ENCODE data around the gene CRYBB2.
"Not testable (repeated sequence)": the region's sequence is repeated elsewhere in the genome, so short reads cannot be mapped to it uniquely, and the experiment has no call there.

CRYBB2 gene

DNA sequence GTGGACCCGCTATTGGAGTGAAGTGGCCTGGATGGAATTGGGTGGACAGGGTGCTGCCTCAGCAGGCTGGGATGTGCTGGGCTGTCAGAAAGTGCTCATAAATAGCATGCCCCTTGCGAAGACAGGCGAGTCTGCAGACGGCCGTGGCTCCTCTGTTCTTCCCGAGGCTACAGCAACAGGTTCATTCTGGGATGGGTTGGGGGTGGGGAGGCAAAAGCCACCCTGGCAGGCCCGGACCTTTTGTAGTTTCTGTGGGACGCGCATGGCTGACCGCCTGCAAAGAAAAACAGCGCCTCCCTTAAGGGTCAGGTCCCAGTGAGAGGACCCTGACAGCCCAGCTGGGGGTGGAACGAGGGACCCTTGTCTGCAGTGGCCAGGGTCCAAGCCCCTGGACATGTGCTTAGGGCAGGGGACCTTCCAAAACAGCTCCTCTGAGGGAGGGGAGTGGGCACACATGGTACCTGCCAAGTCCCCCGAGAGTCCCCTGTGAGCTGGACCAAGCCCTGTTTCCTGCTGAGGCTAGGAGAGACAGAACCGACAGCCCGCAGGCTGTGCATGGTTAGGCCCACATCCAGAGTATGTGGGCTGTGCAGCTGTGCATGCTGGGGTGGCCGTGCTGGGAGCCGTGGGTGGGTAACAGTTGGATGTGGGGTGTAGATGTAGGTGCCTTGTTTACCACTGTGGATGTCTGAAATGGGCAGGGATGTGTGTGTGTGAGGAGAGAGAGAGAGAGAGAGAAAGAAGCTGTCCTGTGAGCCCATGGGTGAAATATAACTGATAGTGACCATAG, 19.5 kb upstream of the CRYBB2 start, which contains the start of gene CRYBB3:
Gene CRYBB3 (plus strand): TSS at position 128 of the 790 bp plus-strand sequence. CDS start 1,539 bp downstream, outside the sequence.
- DNase-seq (ENCODE audit: low read depth in 2 of 2), result no peak

DNA sequence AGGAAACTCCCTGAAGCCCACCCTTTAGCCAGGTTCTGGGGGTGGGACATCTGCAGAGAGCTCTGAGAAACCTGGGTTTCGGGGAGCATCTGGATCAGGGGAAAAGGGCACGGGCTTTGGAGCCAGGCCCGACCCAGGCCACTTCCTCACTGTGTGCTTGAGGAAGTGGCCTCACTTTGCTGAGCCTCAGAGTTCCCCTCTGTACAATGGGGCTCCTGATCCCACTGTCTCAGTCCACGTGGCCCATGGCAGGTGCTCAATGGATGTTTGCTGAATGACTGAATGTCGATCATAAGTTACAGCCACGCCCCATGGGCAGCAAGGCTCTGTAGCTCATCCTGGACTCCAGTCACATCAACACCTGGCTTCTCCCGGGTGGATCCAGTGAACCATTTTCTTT, 18.5 kb upstream of the CRYBB2 start:
- DNase-seq (ENCODE audit: low read depth in 2 of 2), result no peak

- DNase-seq (ENCODE audit: low read depth in 2 of 2), result no peak
These were observed 17.7 kb upstream of the CRYBB2 start for GRCh38 chr22:25201557-25202273.

DNA sequence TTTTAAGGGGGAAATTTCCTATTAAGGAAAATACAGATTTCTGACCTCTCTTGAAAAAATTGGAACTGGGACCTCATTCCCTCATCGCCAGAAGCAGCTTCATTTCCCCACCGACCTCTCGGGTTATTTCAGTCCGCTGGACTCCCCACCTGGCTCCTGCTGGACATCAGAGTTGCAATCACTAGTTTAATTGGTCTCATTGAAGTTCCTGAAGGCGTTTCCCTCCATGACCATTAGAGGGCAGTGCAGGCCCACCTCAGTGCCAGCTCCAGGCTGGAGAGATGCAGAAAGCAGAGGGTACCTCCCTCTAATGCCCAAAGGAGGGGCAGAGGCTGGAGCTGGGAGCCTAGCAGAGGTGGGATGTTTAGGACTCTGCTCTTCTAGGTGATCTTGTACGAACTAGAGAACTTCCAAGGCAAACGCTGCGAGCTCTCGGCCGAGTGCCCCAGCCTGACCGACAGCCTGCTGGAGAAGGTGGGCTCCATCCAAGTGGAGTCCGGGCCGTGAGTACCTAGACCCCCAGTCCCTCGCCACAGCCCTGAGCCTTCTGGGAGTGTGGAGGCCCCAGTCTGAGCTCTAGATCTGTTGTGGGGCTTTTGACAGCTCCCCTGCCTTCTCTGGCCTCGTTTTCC, 17.0 kb upstream of the CRYBB2 start:
- peak; percentile 4 to 30 for DNase-seq (ENCODE audit: low read depth in 2 of 2)

DNA sequence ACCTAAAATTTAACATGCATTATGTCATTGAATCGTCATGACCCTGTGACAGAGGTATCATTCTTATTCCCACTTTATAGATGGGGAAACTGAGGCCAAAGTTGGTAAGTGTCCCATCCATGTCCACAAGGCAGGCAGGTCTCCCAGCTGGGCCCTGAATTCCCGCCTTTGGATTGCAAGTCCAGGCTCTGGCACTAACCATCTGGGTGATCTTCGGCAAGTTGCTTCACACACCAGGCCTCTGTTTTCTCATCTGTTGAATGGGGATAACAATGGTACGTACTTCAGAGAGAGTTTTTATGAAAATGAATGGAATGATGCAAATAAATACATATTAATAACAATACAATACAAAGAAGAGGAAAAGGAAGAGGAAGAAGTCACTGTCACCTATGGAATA, 16.4 kb upstream of the CRYBB2 start:
- no peak for DNase-seq (ENCODE audit: low read depth in 2 of 2)

DNA sequence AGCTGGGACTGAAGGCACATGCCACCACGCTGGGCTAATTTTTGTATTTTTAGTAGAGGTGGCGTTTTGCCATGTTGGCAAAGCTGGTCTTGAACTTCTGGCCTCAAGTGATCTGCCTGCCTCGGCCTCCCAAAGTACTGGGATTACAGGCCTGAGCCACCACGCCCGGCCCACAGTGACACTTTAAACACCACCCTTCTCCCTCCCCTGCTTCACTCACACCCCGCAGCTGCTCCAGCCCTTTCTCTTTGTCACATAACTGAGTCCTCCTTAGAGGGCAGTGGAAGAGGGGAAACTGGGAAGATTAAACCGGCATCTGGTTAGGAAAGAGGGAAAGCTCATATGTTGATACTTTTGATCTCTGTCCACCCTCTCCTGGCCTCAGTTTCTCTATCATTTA, 14.9 kb upstream of the CRYBB2 start:
- DNase-seq (ENCODE audit: low read depth in 2 of 2), result not testable (repeated sequence)

DNA sequence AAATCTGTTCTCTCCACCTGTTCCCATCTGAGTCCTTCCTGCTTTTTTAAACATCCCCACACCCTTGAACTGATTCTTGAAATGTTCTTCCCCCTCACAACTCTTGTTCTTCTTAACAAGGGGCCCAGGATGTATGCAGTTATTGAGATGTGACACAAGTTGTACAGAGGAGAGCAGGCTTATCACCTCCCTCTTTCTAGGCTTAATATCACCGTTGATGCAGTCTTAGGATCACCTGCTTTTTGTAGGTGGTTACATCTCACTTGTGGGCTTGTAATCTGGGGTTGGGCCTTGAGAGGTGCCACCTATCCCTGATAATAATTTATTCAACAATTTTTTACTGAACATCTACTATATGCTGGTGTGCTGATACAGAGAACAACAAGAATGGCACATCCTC, 13.6 kb upstream of the CRYBB2 start:
- DNase-seq (ENCODE audit: low read depth in 2 of 2), result no peak

DNA sequence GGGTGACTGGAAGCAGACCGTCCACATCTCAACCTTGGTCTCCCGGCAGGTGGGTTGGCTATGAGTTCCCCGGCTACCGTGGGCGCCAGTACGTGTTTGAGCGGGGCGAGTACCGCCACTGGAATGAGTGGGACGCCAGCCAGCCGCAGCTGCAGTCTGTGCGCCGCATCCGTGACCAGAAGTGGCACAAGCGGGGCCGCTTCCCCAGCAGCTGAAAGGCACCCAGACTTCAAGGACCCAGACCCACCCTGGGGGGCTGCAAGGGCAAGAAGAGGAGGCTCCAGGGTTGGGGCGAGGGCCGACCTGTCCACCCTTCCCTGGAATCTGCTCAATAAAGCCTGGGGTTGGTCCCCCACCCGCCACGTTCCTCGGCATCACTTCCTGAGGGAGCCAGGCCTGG, 12.4 kb upstream of the CRYBB2 start:
- no peak for DNase-seq (ENCODE audit: low read depth in 2 of 2)

GRCh38 chr22:25207553-25208157, 11.8 kb upstream of the CRYBB2 start:
- no peak for DNase-seq (ENCODE audit: low read depth in 2 of 2)

- no peak for DNase-seq (ENCODE audit: low read depth in 2 of 2)
These were observed 11.1 kb upstream of the CRYBB2 start for GRCh38 chr22:25208328-25208727.

DNA sequence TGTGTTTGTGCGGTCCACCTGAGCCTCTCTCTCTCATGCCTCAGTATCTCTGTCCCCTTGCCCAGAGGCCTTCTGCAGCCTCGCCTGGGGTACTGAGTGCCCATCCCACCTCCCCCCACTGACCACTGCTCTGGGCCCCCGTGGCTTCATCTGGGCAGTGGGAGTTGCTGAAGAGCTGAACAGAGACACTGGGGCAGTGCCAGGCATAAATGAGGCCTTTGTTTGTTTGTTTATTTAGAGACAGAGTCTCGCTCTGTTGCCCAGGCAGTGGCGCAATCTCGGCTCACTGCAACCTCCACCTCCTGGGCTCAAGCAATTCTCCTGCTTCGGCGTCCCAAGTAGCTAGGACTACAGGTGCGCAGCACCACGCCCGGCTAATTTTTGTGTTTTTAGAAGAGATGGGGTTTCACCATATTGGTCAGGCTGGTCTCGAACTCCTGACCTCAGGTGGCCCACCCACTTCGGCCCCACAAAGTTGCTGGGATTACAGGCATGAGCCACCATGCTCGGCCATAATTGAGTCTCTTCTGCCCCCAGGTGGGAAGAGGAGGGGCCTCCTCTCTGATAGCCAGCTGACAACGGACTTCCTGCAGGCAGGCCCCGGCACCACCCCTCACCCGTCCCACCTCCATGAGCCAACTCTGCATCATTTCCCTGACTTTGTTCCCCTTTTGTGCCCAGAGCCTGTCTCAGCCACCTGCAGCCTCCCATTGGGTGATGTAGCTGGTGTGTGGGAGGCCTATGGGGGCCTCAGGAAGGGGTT, 10.5 kb upstream of the CRYBB2 start:
- no peak for DNase-seq (ENCODE audit: low read depth in 2 of 2)

DNA sequence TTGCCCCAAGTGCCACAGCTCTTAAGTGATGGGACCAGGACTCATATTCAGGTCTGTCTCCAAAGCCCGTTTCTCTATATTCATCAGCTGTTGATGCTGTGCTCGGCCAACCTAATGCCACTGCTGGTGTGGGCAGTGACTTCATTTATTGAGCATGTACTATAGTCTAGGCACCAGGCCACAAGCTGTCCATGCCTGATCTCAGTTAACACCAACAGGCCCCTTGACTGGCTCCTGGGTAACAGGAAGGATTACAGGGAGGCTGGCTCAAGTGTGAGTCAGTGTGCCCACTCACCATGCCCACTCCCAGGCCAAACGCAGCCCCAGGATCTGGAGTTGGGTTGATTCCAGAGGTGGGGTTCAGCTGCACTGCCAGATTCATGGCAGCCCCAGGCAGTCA, 8.6 kb upstream of the CRYBB2 start:
- no peak for DNase-seq (ENCODE audit: low read depth in 2 of 2)

- no peak for DNase-seq (ENCODE audit: low read depth in 2 of 2)
These were observed 7.1 kb upstream of the CRYBB2 start for GRCh38 chr22:25212337-25212736.

DNA sequence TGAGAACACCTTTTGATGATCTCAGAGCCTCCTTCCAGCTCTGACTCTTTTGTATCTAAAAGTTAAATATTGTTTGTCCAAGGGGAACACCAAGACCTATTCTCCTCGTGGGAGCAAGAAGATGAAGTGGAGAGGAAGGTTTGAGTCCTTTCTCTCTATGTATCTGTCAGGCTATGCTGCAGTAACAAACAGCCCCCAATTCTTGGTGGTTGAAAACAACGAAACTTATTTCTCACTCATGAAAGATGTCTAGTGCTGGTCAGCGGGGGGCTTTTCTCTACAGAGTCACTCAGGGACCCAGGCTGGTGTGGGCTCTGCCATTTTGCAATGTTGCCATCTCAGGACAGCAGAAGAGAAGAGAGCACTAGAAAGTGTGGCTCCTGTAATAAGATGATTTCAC, 6.2 kb upstream of the CRYBB2 start:
- DNase-seq (ENCODE audit: low read depth in 2 of 2), result no peak

GRCh38 chr22:25216230-25216629, 3.2 kb upstream of the CRYBB2 start:
- no peak for DNase-seq (ENCODE audit: low read depth in 2 of 2)

DNA sequence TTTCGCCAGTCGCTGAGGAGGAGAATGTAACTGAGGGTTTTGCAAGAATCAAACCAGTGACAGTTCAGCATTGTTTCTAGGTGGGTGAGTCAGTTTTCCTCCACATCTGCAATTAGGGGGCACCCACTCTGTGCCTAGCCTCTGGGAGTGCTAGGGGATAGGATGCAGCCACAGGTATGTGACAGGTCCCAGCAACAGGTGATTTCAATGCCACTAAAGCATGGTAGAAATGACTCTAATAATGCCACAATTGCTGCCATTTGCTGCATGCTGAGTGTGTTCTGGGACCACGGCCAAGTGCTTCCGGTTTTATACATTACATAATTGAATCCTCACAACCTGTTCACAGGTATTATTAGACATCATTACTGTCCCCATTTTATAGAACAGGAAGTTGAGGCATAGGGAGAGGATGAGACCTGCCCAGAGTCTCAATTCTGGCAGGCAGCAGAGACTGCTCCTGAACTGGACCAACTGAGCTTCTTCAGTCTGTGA, 556 bp downstream of the CRYBB2 start:
- DNase-seq (ENCODE audit: low read depth in 2 of 2), result no peak

GRCh38 chr22:25221790-25222189, 2.4 kb downstream of the CRYBB2 start:
- DNase-seq (ENCODE audit: low read depth in 2 of 2), result no peak

GRCh38 chr22:25223269-25223850, 3.9 kb downstream of the CRYBB2 start:
- no peak for DNase-seq (ENCODE audit: low read depth in 2 of 2)

- no peak for DNase-seq (ENCODE audit: low read depth in 2 of 2)
These were observed 9.4 kb downstream of the CRYBB2 start for GRCh38 chr22:25228822-25229221.

GRCh38 chr22:25230760-25231159, 11.3 kb downstream of the CRYBB2 start:
- DNase-seq (ENCODE audit: low read depth in 2 of 2), result not testable (repeated sequence)

- DNase-seq (ENCODE audit: low read depth in 2 of 2), result no peak
These were observed 12.9 kb downstream of the CRYBB2 start for GRCh38 chr22:25232301-25232700.
